Muscle layer of colon (tissue), 2 donors: ENCODE results near the gene KCNQ1.

ENCODE experiments used
- H3K27ac ChIP-seq: one replicate; pipeline ENCODE4 v1.7.0; 2013; ENCODE audit warnings: low read depth, mild to moderate bottlenecking, low read length, moderate library complexity
- H3K27me3 ChIP-seq, 2 donors: one replicate each; pipeline ENCODE4 v1.7.0; 2013; ENCODE audit warnings: low read length in 2 of 2, mild to moderate bottlenecking in 2 of 2; ENCODE audit not compliant: insufficient read depth in 2 of 2, control insufficient read depth in 1 of 2
- H3K36me3 ChIP-seq: one replicate; pipeline ENCODE4 v1.7.0; 2013; ENCODE audit warnings: mild to moderate bottlenecking, low read length; ENCODE audit not compliant: insufficient read depth
- H3K4me1 ChIP-seq: one replicate; pipeline ENCODE4 v1.7.0; 2013; ENCODE audit warnings: mild to moderate bottlenecking, low read length; ENCODE audit not compliant: insufficient read depth
- H3K4me3 ChIP-seq, 2 donors: one replicate each; pipeline ENCODE4 v1.7.0; 2013; ENCODE audit warnings: low read length in 2 of 2, low read depth in 1 of 2, mild to moderate bottlenecking in 1 of 2, moderate library complexity in 1 of 2
- H3K9ac ChIP-seq: one replicate; pipeline ENCODE4 v1.7.0; 2013; ENCODE audit warnings: low read length
- H3K9me3 ChIP-seq: one replicate; pipeline ENCODE4 v1.7.0; 2013; ENCODE audit warnings: mild to moderate bottlenecking, low read length
- donor health status: abdominal sarcoma.
- donor health status: Adenocarcinoma of cecum.

Gene KCNQ1

DNA sequence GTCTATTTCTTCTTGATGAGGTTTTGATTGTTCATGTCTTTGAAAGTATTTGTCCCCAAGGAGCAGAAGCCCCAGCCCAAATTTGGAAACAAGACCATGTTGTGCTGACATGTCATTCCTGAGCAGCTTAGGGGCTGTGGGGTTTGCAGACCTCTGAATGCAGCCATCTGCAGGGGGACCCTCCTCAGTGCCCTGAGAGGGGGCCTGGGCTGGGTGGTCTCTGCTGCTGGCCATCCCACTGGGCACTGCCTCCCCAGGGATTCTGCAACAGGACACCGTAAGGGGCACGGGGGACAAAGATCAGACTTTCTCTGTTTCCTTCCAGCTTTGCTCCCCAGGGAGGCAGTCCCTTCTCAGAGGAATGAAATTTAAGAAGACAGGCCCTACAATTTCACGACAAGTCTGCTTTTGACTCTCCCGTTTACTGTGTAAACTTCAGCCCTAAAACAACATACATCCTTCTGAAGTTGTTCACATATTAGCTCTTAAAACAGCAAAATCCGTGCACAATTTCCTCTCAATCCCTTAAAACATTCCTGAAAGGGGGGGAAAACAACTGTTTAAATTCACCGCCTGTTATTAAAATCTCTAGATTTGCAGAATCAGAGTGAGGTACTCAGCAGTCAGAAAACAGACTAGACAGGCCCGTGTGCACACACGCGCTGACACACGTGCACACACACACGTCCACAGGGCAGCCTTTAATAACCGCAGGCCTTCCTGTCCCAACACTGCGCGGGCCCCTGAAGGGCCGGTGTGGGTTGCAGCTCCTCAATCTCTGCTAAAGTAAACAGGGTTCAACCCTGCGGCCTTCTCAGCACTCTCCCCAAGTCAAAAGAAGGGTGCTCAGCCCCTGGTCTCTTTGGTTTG is 109.8 kb downstream of the KCNQ1 start:
- Histone ChIP-seq H3K36me3 (no peaks in the 10 kb centered on the region), H3K27me3 (no peaks in the 10 kb centered on the region), H3K9ac (no peak overlapping the region), H3K4me3 (no peak overlapping the region), H3K9me3 (no peaks in the 10 kb centered on the region), H3K27ac (no peak overlapping the region), H3K4me1 (no peaks in the 10 kb centered on the region)

DNA sequence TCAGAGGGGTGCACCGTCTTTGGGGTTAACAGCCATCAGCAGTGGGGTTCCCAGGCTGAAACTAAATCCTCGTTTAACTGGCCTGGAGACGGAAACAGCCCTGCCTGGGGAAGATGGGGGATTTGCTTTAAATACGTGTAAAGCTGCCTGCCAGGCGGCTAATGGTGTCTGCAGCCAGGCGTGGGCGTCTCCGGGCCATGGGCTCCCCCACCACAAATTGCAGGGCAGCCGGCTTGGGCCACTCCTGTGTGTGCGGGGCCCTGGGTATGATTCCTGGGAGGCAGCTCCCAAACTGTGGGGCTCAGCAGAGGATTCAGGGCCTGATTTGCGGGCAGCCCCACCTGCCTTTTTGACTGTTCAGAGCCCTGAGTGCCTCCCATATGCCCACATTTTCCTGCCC is 110.5 kb downstream of the KCNQ1 start:
- H3K9me3 ChIP-seq: no peaks in the 10 kb centered on the region
- H3K4me3 ChIP-seq: no peak overlapping the region
- no peak overlapping the region for H3K9ac ChIP-seq
- no peaks in the 10 kb centered on the region for H3K4me1 ChIP-seq
- no peaks in the 10 kb centered on the region for H3K27me3 ChIP-seq
- no peaks in the 10 kb centered on the region for H3K36me3 ChIP-seq
- H3K27ac ChIP-seq: no peak overlapping the region

DNA sequence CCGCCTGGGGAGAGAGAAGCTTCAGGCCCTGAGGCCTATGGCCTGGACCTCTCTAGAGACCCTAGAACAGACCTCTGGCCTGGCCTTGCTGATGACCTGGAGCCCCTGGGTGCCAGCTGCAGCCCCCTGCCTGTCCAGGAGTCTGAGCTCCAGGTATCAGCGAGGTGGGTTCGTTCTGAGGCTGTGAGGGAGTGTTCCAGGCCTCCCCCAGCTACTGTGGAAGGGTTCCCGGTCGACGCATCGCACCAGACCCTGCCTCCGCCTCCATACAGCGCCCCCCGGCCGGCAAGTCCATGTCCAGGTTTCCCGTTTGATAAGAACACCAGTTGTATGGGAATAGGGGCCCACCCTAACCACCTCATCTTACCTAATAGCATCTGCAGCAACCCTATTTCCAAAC is 111.1 kb downstream of the KCNQ1 start:
- Histone ChIP-seq H3K9ac (no peak overlapping the region), H3K9me3 (no peaks in the 10 kb centered on the region), H3K36me3 (no peaks in the 10 kb centered on the region), H3K4me1 (no peaks in the 10 kb centered on the region), H3K27me3 (no peaks in the 10 kb centered on the region), H3K27ac (no peak overlapping the region), H3K4me3 (no peak overlapping the region)

DNA sequence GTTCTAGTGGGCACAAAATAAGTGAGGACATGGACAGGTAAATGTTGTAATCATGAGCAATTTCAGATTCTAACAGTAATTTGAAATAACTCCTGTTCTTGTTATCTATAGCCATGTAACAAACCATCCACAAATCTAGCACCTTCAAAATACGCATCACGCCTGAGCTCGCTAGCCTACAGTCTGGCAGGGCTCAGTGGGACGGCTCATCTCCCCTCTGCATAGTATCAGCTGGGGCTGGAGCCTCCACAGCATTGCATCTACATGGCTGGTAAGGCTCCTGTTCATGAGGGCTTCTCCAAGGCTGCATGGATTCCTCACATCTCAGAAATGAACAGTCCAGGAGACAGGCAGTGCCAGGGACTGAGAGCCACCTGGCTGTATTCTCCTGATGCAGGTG is 112.6 kb downstream of the KCNQ1 start:
- Histone ChIP-seq H3K27me3 (no peaks in the 10 kb centered on the region), H3K9ac (no peak overlapping the region), H3K27ac (no peak overlapping the region), H3K36me3 (no peaks in the 10 kb centered on the region), H3K4me1 (no peaks in the 10 kb centered on the region), H3K9me3 (no peaks in the 10 kb centered on the region), H3K4me3 (no peak overlapping the region)

GRCh38 chr11:2558397-2558796 is 113.6 kb downstream of the KCNQ1 start:
- no peak overlapping the region for H3K27ac ChIP-seq
- H3K4me1 ChIP-seq: no peaks in the 10 kb centered on the region
- no peaks in the 10 kb centered on the region for H3K27me3 ChIP-seq
- no peaks in the 10 kb centered on the region for H3K36me3 ChIP-seq
- no peak overlapping the region for H3K4me3 ChIP-seq
- no peak overlapping the region for H3K9ac ChIP-seq
- H3K9me3 ChIP-seq: no peaks in the 10 kb centered on the region

DNA sequence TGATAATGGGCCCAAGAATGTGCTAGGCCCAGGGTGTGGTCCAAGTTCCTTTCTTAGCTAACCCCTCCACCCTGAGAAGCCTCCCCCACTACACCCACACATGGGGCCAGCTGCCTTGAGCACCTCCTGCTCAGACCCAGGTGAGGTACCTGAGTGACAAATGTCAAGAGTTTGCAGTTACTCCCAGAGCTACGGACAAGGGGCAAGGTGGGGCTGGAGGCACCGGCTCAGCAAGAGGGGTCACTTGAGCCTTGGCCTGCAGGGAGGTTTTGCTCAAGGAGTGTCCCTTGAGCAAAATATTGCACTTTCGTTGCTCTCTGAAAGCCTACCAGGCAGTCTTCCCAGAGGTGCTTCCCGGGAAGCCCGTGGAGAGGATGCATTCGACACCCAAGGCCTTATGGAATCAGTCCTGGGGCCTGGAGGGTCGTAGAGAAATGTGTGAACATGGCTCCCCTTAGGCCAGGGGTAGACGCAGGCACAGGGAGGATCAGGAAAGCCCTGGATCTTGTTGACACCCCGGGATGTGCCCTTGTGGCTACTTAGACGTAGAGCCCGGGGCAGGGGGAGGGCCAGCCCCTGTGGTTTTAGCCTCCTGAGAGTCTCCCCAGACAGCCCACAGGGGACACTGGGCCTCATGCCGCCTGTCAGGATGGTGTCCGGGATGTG is 114.2 kb downstream of the KCNQ1 start:
- Histone ChIP-seq H3K4me3 (no peak overlapping the region), H3K27ac (no peak overlapping the region), H3K36me3 (no peaks in the 10 kb centered on the region), H3K27me3 (no peaks in the 10 kb centered on the region), H3K9me3 (no peaks in the 10 kb centered on the region), H3K9ac (no peak overlapping the region), H3K4me1 (no peaks in the 10 kb centered on the region)

DNA sequence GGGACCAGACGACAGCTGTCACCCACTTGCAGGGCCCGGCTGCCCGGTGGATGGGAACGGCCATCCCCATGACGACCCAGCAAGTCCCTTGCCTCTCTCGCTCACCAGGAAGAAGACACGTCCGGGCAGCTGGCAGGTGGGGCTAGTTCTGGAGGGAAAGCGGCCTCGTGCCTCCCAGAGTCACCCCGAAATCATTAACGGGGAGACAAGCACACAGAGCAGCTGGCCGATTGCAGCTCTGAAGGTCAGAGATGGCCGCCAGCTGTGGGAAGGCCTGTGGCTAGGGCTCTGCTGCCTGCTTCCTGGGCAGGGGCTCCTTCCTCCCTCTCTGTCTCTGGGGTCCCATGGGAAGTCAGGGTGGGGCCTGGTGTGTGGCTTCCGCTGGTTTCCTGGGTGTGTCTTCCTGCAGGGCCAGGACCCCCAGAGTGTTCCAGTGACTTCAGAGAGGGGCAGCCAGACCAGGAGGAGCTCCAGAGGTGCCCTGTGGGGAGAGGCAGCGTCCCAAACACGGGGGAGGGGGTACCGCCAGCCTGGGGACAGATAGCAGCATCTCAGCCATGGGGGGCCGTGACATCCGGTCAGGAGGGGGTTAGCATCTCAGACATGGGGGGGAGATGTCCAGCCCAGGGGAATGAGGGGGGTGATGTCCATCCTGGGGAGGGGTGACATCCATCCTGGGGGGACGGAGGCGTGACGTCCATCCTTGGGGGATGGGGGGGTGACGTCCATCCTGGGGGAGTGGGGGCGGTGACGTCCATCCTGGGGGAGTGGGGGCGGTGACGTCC is 114.9 kb downstream of the KCNQ1 start:
- Histone ChIP-seq H3K36me3 (no peaks in the 10 kb centered on the region), H3K4me1 (no peaks in the 10 kb centered on the region), H3K9ac (no peak overlapping the region), H3K9me3 (no peaks in the 10 kb centered on the region), H3K4me3 (no peak overlapping the region), H3K27ac (no peak overlapping the region), H3K27me3 (no peaks in the 10 kb centered on the region)

- no peaks in the 10 kb centered on the region for H3K4me1 ChIP-seq
- H3K9ac ChIP-seq: no peak overlapping the region
- H3K27me3 ChIP-seq: no peaks in the 10 kb centered on the region
- H3K9me3 ChIP-seq: no peaks in the 10 kb centered on the region
- no peaks in the 10 kb centered on the region for H3K36me3 ChIP-seq
- H3K4me3 ChIP-seq: no peak overlapping the region
- H3K27ac ChIP-seq: no peak overlapping the region
These were observed 117.1 kb downstream of the KCNQ1 start for GRCh38 chr11:2561696-2562581.

GRCh38 chr11:2562890-2563212 is 118.0 kb downstream of the KCNQ1 start:
- no peaks in the 10 kb centered on the region for H3K4me1 ChIP-seq

DNA sequence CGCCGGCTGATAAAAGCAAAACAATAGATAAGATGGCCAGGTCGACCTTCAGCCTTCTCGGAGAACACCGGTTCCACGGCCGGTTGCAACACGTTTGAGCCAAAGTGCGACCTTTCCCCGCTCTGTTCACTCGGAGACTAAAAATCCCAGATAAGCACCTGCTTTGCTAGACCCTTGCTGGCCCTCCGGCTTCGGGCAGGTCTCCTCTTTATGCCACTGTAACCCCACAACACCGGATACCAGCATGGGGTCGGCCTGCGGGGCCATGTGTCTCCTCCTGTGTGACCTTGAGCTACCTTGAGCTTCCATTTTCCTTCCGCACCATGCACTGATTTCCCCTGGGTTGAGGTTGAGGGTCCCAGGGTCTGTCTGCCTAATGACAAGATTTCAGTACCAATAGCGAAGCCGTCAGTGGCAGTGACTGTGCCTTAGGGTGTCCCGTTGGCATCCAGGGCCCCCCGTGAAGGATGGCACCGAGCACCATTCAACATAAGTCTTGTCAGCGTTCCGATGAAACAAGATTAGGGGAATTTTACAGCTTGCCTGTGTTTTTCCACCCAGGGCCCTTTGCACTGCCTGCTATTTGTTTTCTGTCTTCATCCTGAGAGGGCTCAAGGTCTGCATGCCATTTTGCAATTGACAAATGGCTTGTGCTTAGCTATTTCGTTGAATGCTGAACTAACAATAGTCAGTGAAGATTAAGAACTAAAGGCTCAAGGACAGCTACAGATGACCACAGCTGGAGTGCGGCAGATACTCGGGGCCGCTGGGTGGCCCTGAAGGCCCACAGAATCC is 118.6 kb downstream of the KCNQ1 start:
- Histone ChIP-seq H3K27ac (no peak overlapping the region), H3K4me1 (no peaks in the 10 kb centered on the region), H3K4me3 (no peak overlapping the region), H3K36me3 (no peaks in the 10 kb centered on the region), H3K27me3 (no peaks in the 10 kb centered on the region), H3K9me3 (no peaks in the 10 kb centered on the region), H3K9ac (no peak overlapping the region)

More at GRCh38 chr11:2562890-2563212, 118.0 kb downstream of the KCNQ1 start:
- no peaks in the 10 kb centered on the region for H3K27me3 ChIP-seq
- H3K9me3 ChIP-seq: no peaks in the 10 kb centered on the region
- no peak overlapping the region for H3K27ac ChIP-seq
- no peak overlapping the region for H3K9ac ChIP-seq
- H3K4me3 ChIP-seq: no peak overlapping the region
- H3K36me3 ChIP-seq: no peaks in the 10 kb centered on the region
